ENCODE results near the gene TRAK1. TPM values are rescaled to one million over a fixed set of nuclear protein-coding genes. Genes with fewer than 3 reads are reported as not detected.

Gene TRAK1
- total and polyA plus RNA-seq, 10 of the 15 experiments (the other 5 are each of a cell fraction or from before 2014, with no cell fraction given): 6.6 to 46.2 (median 23.7) TPM

DNA sequence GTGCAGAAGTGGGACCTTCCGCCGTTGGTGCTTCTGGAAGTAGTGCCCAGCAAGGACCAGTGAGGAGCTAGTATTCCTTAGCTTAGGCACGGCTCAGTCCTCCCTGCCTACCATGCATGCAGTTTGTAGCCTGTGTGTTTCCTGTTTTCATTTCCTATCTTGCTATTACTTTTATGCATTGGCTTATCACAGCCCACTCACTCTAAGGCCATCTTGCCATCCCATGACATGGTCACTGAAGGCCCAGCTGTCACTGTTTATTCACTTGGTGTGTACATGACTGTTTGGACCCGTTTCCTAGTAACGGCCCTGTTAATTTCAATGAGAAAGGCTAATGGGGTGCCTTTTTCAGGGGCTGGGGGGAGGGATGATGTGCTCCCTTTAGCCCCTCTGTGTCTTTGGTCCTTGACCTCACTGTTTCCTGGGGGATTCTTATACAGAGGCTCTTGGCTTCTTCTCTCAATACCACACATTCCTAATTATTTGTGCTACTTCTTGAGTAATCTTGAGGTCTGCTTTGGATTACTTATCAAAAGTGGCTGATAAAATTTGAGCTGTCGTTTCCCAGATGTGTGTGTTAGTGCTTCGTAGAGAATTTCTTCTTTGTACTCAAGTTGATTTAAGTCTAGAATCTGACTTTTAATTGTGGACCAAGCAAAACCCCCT, 24.5 kb upstream of the TRAK1 start (continued):
- peak; percentile 52; the same call in 1 of the 2 replicates for TF ChIP-seq EED (IDR thresholded peaks at IDR 0.05; ENCODE audit: low read depth)
- TF ChIP-seq RAD51 (IDR thresholded peaks at IDR 0.05): no peak
- TF ChIP-seq BACH1 (IDR thresholded peaks at IDR 0.05; ENCODE audit: borderline replicate concordance): no peak
- TF ChIP-seq WRNIP1 (IDR thresholded peaks at IDR 0.05; ENCODE audit: borderline replicate concordance, low read depth, low read length): no peak
- TF ChIP-seq NFYA (IDR thresholded peaks at IDR 0.05; ENCODE audit: borderline replicate concordance, low read depth, low read length): no peak
- TF ChIP-seq RBBP5 (conservative IDR thresholded peaks at IDR 0.05): no peak
- TF ChIP-seq TCF12 (IDR thresholded peaks at IDR 0.05; ENCODE audit: low read depth, low read length): 0 out of 2 replicates have a peak, but pooled peaks have one; percentile 20
- TF ChIP-seq E2F8 (IDR thresholded peaks at IDR 0.05; ENCODE audit: low read depth, partially characterized antibody): no peak
- TF ChIP-seq KLF5 (IDR thresholded peaks at IDR 0.05; ENCODE audit: partially characterized antibody): no peak
- no peak for TF ChIP-seq IRF4 (IDR thresholded peaks at IDR 0.05; ENCODE audit: low read depth, low read length)
- TF ChIP-seq, protein P1, sequence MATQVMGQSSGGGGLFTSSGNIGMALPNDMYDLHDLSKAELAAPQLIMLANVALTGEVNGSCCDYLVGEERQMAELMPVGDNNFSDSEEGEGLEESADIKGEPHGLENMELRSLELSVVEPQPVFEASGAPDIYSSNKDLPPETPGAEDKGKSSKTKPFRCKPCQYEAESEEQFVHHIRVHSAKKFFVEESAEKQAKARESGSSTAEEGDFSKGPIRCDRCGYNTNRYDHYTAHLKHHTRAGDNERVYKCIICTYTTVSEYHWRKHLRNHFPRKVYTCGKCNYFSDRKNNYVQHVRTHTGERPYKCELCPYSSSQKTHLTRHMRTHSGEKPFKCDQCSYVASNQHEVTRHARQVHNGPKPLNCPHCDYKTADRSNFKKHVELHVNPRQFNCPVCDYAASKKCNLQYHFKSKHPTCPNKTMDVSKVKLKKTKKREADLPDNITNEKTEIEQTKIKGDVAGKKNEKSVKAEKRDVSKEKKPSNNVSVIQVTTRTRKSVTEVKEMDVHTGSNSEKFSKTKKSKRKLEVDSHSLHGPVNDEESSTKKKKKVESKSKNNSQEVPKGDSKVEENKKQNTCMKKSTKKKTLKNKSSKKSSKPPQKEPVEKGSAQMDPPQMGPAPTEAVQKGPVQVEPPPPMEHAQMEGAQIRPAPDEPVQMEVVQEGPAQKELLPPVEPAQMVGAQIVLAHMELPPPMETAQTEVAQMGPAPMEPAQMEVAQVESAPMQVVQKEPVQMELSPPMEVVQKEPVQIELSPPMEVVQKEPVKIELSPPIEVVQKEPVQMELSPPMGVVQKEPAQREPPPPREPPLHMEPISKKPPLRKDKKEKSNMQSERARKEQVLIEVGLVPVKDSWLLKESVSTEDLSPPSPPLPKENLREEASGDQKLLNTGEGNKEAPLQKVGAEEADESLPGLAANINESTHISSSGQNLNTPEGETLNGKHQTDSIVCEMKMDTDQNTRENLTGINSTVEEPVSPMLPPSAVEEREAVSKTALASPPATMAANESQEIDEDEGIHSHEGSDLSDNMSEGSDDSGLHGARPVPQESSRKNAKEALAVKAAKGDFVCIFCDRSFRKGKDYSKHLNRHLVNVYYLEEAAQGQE (IDR thresholded peaks at IDR 0.05; ENCODE audit: low read depth, low read length): no peak
- TF ChIP-seq SMC3 (IDR thresholded peaks at IDR 0.05; ENCODE audit: borderline replicate concordance, low read length): no peak
- no peak for TF ChIP-seq CBX3 (IDR thresholded peaks at IDR 0.05; ENCODE audit: borderline replicate concordance, low read depth)
- TF ChIP-seq, protein P2, sequence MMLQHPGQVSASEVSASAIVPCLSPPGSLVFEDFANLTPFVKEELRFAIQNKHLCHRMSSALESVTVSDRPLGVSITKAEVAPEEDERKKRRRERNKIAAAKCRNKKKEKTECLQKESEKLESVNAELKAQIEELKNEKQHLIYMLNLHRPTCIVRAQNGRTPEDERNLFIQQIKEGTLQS (IDR thresholded peaks at IDR 0.05; ENCODE audit: borderline replicate concordance, extremely low read depth, low read depth, low read length): no peak
- TF ChIP-seq HDAC2 (IDR thresholded peaks at IDR 0.05): no peak
- no peak for TF ChIP-seq FOXM1 (IDR thresholded peaks at IDR 0.05; ENCODE audit: low read depth, low read length)
- no peak for TF ChIP-seq PAX8 (IDR thresholded peaks at IDR 0.05)
- TF ChIP-seq POLR2AphosphoS2 (IDR thresholded peaks at IDR 0.05; ENCODE audit: low read depth, low read length): no peak
- TF ChIP-seq, protein P3, sequence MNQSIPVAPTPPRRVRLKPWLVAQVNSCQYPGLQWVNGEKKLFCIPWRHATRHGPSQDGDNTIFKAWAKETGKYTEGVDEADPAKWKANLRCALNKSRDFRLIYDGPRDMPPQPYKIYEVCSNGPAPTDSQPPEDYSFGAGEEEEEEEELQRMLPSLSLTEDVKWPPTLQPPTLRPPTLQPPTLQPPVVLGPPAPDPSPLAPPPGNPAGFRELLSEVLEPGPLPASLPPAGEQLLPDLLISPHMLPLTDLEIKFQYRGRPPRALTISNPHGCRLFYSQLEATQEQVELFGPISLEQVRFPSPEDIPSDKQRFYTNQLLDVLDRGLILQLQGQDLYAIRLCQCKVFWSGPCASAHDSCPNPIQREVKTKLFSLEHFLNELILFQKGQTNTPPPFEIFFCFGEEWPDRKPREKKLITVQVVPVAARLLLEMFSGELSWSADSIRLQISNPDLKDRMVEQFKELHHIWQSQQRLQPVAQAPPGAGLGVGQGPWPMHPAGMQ (IDR thresholded peaks at IDR 0.05; ENCODE audit: borderline replicate concordance): no peak
- no peak for TF ChIP-seq SUZ12 (IDR thresholded peaks at IDR 0.05; ENCODE audit: unreplicated experiment)
- TF ChIP-seq ZNF217 (IDR thresholded peaks at IDR 0.05): no peak
- TF ChIP-seq CBX5 (IDR thresholded peaks at IDR 0.05; ENCODE audit: low read depth): no peak
- TF ChIP-seq CBFB (IDR thresholded peaks at IDR 0.05; ENCODE audit: low read depth): no peak

All from GM12878 (cell line).